H1 (cell line): Measurements from ENCODE around the gene ACSL3. TPM values are rescaled to one million over a fixed set of nuclear protein-coding genes. Genes with fewer than 3 reads are reported as not detected.

Source experiments
- ATF2 ChIP-seq: IDR thresholded peaks from 2 replicates; pipeline ENCODE4 v1.6.1; 2012; ENCODE audit warnings: low read length, inconsistent platforms
- CBX5 ChIP-seq: fragments of 300-800, 300-1000 bp; sonication (generic); IDR thresholded peaks from 2 replicates; pipeline ENCODE4 v1.7.1; 2016; ENCODE audit warnings: antibody characterized with exemption, low read length, low read depth
- CEBPB ChIP-seq: IDR thresholded peaks from 2 replicates; pipeline ENCODE4 v1.6.1; 2012; ENCODE audit warnings: low read depth, low read length
- CREB1 ChIP-seq: IDR thresholded peaks from 2 replicates; pipeline ENCODE4 v1.6.1; 2012; ENCODE audit warnings: inconsistent platforms
- E2F6 ChIP-seq: IDR thresholded peaks from 2 replicates; pipeline ENCODE4 v1.6.1; 2012; ENCODE audit warnings: inconsistent platforms
- HDAC6 ChIP-seq: IDR thresholded peaks from one replicate; pipeline ENCODE4 v1.7.1; 2012; ENCODE audit warnings: low read depth, mild to moderate bottlenecking, inconsistent platforms, low read length, moderate library complexity
- SP4 ChIP-seq: IDR thresholded peaks from 2 replicates; pipeline ENCODE4 v1.6.1; 2012; ENCODE audit warnings: low read length, inconsistent platforms
- TAF7 ChIP-seq: optimal IDR thresholded peaks from 2 replicates; pipeline ENCODE3; 2011; ENCODE audit warnings: low read depth, mild to moderate bottlenecking, inconsistent platforms, low read length, moderate library complexity, borderline replicate concordance
- polyA plus RNA-seq, 7 experiments: library from polyadenylated mRNA; depleted of rRNA in 3 of 7; stranded (reverse) in 5 of 7; unstranded in 2 of 7; fragments of >200 nt in 5 of 7; fragments of 200-250 nt in 2 of 7; gene quantifications; 1 replicate in 5 of 7; 2 replicates in 1 of 7; 4 replicates in 1 of 7; pipeline versions ENCODE4 v1.2.1 to v1.2.3, GENCODE V29; 2011 to 2013; ENCODE audit warnings: missing spikeins in 2 of 7, mixed read lengths in 2 of 7
- total RNA-seq: library from RNA; stranded (reverse); fragmentation: NEBNext Ultra II Directional; extraction: Animal tissue kit (Norgen Biotek cat#: 25700); gene quantifications from 2 replicates; pipeline ENCODE4 v1.2.1, GENCODE V29; 2021

ACSL3 gene
- total and polyA plus RNA-seq, 2 of the 8 experiments (the other 6 are each of a cell fraction or from before 2014, with no cell fraction given) = 37.5 to 98.1 TPM

- TF ChIP-seq ATF2 (no peak), HDAC6 (no peak), CEBPB (no peak), SP4 (no peak), E2F6 (no peak), TAF7 (no peak), CREB1 (no peak), CBX5 (no peak)
Observed at GRCh38 chr2:222973733-222974132, 112.9 kb downstream of the ACSL3 start (continued).
